Coronary artery (tissue), 2 donors: ENCODE measurements around the gene MRC1.

Experiments used
- DNase-seq: peaks from one replicate; pipeline ENCODE4 v3.0.0-alpha.2; 2017; ENCODE audit warnings: low spot score
- H3K27ac ChIP-seq, 2 donors: fragments of 200-600 bp; sonication (generic); one replicate each; pipeline ENCODE4 v1.5.1; 2016 to 2019
- H3K4me3 ChIP-seq: fragments of 200-600 bp; sonication (generic); 2 replicates; pipeline ENCODE4 v1.5.1; 2016; ENCODE audit warnings: mild to moderate bottlenecking, moderate library complexity
- TF ChIP-seq, protein P1 (sequence below): fragments of 200-600 bp; sonication (generic); IDR thresholded peaks from one replicate; pipeline ENCODE4 v1.5.1; 2019; ENCODE audit warnings: antibody characterized with exemption

MRC1 gene

DNA sequence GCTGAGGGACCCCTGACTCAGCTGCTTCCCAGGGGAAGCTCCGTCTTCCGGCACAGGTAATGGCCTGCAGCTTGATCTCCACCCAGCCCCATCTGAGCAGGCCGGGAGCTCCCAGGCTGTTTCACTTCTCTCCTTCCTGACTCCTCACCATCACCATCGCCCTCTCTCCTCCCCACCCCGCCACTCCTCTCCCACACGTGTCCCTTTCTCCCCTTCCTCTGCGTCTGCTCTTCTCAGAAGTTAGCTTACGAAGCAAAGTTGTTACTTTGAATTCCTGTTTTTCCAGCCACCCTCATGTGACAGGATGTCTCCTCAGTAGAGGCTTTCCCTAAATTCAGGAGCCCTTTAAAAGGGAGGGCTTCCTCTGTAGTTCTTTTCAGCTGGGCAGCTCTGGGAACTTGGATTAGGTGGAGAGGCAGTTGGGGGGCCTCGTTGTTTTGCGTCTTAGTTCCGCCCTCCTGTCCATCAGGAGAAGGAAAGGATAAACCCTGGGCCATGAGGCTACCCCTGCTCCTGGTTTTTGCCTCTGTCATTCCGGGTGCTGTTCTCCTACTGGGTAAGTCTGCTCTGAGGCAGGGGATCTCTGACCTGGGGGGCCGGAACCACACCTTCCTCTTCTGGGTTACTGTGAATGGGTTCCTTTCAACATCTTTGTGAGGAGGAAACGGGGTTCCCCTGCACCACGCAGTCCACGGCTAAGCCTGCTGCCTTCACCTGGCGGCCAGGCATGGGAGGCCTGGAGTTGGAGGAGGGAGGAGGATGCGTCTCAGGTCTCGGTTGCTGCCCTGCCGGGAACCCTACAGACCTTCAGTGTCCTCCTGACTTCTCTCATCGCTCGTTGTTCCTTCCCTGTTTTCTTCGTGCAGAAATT, at the start of gene MRC1:
Gene MRC1 (plus strand): TSS at position 378 of the 871 bp plus-strand sequence. CDS start 118 bp downstream, at position 496.
- TF ChIP-seq, protein P1, sequence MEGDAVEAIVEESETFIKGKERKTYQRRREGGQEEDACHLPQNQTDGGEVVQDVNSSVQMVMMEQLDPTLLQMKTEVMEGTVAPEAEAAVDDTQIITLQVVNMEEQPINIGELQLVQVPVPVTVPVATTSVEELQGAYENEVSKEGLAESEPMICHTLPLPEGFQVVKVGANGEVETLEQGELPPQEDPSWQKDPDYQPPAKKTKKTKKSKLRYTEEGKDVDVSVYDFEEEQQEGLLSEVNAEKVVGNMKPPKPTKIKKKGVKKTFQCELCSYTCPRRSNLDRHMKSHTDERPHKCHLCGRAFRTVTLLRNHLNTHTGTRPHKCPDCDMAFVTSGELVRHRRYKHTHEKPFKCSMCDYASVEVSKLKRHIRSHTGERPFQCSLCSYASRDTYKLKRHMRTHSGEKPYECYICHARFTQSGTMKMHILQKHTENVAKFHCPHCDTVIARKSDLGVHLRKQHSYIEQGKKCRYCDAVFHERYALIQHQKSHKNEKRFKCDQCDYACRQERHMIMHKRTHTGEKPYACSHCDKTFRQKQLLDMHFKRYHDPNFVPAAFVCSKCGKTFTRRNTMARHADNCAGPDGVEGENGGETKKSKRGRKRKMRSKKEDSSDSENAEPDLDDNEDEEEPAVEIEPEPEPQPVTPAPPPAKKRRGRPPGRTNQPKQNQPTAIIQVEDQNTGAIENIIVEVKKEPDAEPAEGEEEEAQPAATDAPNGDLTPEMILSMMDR, result no peak
- Histone ChIP-seq H3K27ac (peak within 1 kb of the TSS in 1 of 2 donors; percentile 78), H3K4me3 (peak within 1 kb of the TSS; percentile 62)
- no peak for DNase-seq

DNA sequence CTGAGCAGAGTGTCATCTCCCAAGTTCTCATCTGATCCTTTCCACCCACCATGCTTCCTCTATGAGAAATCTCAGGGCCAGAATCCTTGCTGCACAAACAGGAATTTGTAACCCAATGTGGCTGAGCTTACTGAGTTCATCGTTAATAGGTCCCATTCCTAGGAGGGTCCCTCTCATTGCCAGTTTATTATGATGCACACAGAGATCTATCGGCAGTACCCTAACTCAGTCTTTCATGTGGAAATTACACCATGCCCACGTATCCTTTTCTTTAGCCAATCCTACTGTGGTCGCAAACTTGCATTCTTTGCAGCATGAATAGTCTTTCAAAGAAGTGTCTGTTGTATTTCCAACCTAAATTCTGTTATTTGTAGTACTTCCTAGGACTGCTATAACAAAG, 45.0 kb upstream of the MRC1 start:
- H3K4me3 ChIP-seq, result no peak overlapping the region
- TF ChIP-seq, protein P1, result no peak
- DNase-seq, result no peak
- no peak overlapping the region for H3K27ac ChIP-seq

DNA sequence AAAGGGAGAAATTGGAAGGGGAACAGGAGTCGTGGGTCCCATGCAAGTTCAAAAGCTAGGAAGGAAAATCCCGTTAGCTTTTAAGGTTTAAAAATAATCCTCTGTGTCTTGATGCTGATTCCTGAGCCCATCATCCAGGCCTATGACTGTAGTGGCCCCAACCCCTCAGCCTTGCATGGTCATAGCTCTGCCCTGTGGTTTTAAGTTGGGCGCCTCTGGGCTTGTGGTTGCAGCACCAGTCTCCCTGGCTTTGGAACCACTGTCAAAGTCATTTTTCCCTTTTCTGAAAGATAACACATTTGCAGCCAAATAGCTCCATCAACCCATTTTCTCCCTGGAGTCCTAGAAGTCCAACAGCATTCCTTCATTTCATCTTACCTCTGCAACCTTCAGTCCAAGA, 43.5 kb upstream of the MRC1 start:
- H3K27ac ChIP-seq, result no peak overlapping the region
- no peak for DNase-seq

DNA sequence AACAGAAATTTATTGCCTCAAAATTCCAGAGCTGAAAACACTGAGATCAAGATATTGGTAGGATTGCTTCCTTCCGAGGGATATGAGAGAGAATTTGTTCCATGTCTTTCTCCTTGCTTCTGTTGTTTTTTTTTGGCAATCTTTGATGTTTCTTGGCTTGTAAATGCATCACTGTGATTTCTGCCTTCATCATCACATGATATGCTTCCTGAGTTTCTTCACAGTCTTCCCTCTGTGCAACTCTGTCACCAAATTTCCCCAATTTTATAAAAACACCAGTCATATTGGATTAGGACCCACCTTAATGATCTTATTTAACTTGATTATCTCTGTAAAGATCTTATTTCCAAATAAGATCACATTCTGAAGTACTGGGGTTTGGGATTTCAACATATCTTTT, 42.4 kb upstream of the MRC1 start:
- Histone ChIP-seq H3K4me3 (no peak overlapping the region), H3K27ac (no peak overlapping the region)
- no peak for DNase-seq
- TF ChIP-seq, protein P1, result no peak

More for the DNA sequence above, 43.5 kb upstream of the MRC1 start:
- TF ChIP-seq, protein P1, result no peak
- no peak overlapping the region for H3K4me3 ChIP-seq

DNA sequence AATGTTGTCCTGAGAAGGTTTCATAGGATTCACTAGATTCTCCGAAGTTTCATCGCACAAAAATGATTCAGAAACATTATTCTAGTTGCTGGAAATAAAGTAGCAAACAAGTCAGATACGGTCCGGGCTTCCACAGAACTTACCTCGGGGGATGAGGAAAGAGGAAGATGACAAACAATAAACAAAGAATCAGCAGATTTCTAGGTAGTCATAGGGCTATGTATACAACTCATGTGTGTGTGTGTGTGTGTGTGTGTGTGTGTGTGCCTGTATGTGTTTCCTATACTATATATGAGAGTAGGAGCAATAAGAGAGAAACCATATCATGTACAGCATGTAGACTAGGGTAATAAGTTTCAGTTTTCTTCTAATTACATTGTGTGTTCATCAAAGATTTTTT, 40.7 kb upstream of the MRC1 start:
- no peak for DNase-seq

DNA sequence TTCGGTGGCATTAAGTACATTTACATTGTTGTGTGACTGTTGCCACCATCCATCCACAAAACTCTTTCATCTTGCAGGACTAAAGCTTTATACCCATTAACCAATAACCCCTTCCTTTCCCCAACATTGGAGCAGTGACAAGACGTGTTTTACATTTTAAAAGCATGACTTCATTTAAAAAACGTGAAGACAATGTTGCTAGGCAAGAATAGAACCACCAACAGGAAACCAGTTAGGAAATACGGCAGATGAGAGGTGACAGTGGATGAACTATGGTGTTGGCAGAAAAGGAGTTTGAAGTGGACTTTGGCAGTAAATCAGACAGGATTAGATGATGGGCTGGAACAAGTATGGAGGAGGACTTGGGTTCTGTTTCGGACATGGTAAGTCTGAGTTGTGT, 40.2 kb upstream of the MRC1 start:
- no peak overlapping the region for H3K27ac ChIP-seq
- DNase-seq, result no peak
- no peak overlapping the region for H3K4me3 ChIP-seq
- TF ChIP-seq, protein P1, result no peak

More for the DNA sequence above, 40.7 kb upstream of the MRC1 start:
- Histone ChIP-seq H3K27ac (no peak overlapping the region), H3K4me3 (no peak overlapping the region)
- TF ChIP-seq, protein P1, result no peak

DNA sequence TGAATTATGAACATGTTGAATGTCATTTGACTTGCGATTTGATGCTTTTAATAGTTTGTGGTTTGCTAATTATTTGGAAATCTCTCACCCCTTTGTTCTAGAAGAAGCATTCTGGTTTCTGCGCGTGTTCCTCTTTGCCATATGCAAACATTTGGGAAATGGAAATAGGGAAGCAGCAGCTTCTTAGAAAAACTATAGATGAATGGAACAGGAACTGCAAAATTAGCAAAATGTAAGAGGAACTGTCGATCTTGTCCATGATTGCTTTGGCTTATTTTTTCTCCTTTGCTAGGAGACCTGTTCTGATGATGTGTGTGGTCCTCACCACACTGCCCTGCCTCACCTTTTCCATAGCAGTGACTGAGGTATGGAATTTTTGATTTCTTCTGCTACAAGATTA, 38.1 kb upstream of the MRC1 start:
- no peak overlapping the region for H3K4me3 ChIP-seq
- no peak for DNase-seq
- TF ChIP-seq, protein P1, result no peak
- peak overlapping the region in 1 of 2 donors; percentile 54 for H3K27ac ChIP-seq
